ENCODE measurements around the gene ZNF235.
"Not testable (repeated sequence)": the region's sequence is repeated elsewhere in the genome, so short reads cannot be mapped to it uniquely, and the experiment has no call there.

ZNF235 gene

GRCh38 chr19:44304659-44305193 lies at the start of gene ZNF235:
TSS of gene ZNF235 (minus strand) at chr19:44305025. CDS start at chr19:44303404, 1,621 bp downstream.
- Histone ChIP-seq H3K9me3 (ENCODE audit: control insufficient read depth, low read length) (no peaks in the 10 kb centered on the region), H3K36me3 (ENCODE audit: control insufficient read depth, insufficient read depth, low read length) (no peaks in the 10 kb centered on the region), H3K9ac (ENCODE audit: low read length) (peak within 1 kb of the TSS; percentile 70), H3K4me1 (ENCODE audit: control insufficient read depth, insufficient read depth, low read length) (no peaks in the 10 kb centered on the region), H3K27me3 (ENCODE audit: control insufficient read depth, insufficient read depth, low read length) (no peaks in the 10 kb centered on the region), H3K4me3 (ENCODE audit: low read length) (peak within 1 kb of the TSS; percentile 91)

GRCh38 chr19:44346556-44346955 lies 41.7 kb upstream of the ZNF235 start:
- H3K4me3 ChIP-seq (ENCODE audit: low read length), result no peak overlapping the region
- no peaks in the 10 kb centered on the region for H3K27me3 ChIP-seq (ENCODE audit: control insufficient read depth, insufficient read depth, low read length)
- H3K9ac ChIP-seq (ENCODE audit: low read length), result no peak overlapping the region
- H3K36me3 ChIP-seq (ENCODE audit: control insufficient read depth, insufficient read depth, low read length), result no peaks in the 10 kb centered on the region
- H3K4me1 ChIP-seq (ENCODE audit: control insufficient read depth, insufficient read depth, low read length), result no peaks in the 10 kb centered on the region
- no peaks in the 10 kb centered on the region for H3K9me3 ChIP-seq (ENCODE audit: control insufficient read depth, low read length)

DNA sequence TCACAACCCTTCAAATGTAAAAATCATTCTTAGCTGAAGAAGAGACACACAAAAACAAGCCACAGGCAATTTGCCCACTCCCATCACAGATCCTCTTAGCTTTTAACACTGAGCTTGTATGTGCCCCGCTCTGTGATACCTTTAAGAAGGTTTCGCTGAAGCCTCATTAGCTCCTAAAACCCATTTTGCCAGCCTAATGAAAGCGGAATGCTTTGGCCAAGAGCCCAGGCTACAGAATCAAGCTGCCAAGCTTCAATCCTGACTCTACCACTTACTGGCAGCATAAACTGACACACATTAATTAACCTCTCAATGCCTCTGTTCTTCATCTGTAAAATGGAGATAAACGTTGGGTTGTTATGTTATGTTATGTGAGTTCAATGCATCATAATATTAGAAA lies 41.1 kb upstream of the ZNF235 start:
- Histone ChIP-seq H3K4me3 (ENCODE audit: low read length) (no peak overlapping the region), H3K9me3 (ENCODE audit: control insufficient read depth, low read length) (no peaks in the 10 kb centered on the region), H3K9ac (ENCODE audit: low read length) (no peak overlapping the region), H3K4me1 (ENCODE audit: control insufficient read depth, insufficient read depth, low read length) (no peaks in the 10 kb centered on the region), H3K36me3 (ENCODE audit: control insufficient read depth, insufficient read depth, low read length) (no peaks in the 10 kb centered on the region), H3K27me3 (ENCODE audit: control insufficient read depth, insufficient read depth, low read length) (no peaks in the 10 kb centered on the region)

- H3K4me3 ChIP-seq (ENCODE audit: low read length), result no peak overlapping the region
- H3K9me3 ChIP-seq (ENCODE audit: control insufficient read depth, low read length), result no peaks in the 10 kb centered on the region
- H3K4me1 ChIP-seq (ENCODE audit: control insufficient read depth, insufficient read depth, low read length), result no peaks in the 10 kb centered on the region
- H3K9ac ChIP-seq (ENCODE audit: low read length), result no peak overlapping the region
- no peaks in the 10 kb centered on the region for H3K36me3 ChIP-seq (ENCODE audit: control insufficient read depth, insufficient read depth, low read length)
- no peaks in the 10 kb centered on the region for H3K27me3 ChIP-seq (ENCODE audit: control insufficient read depth, insufficient read depth, low read length)
These were observed 39.4 kb upstream of the ZNF235 start for GRCh38 chr19:44344255-44344654.

DNA sequence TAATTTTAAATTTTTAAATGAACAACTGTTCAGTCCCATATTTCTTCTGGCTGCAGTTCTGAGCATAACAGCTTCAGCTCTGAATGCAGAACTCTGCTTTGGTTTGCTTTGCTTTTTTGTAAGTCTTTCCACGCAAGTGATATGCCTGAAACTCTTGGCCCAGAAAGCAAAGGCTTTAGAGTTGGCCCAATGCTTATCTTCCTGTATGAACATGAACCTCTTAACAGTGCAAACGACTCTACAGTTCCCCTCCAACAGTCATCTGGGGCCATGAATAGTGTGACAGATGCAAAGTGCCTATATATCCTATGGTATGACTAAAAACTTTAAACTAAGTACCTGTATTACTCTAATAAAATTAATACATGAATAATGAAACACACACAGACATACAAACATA lies 37.0 kb upstream of the ZNF235 start:
- Histone ChIP-seq H3K4me1 (ENCODE audit: control insufficient read depth, insufficient read depth, low read length) (no peaks in the 10 kb centered on the region), H3K27me3 (ENCODE audit: control insufficient read depth, insufficient read depth, low read length) (no peaks in the 10 kb centered on the region), H3K4me3 (ENCODE audit: low read length) (no peak overlapping the region), H3K9me3 (ENCODE audit: control insufficient read depth, low read length) (no peaks in the 10 kb centered on the region), H3K36me3 (ENCODE audit: control insufficient read depth, insufficient read depth, low read length) (no peaks in the 10 kb centered on the region), H3K9ac (ENCODE audit: low read length) (no peak overlapping the region)

- not testable (repeated sequence) for H3K27me3 ChIP-seq (ENCODE audit: control insufficient read depth, insufficient read depth, low read length); H3K4me1 ChIP-seq (ENCODE audit: control insufficient read depth, insufficient read depth, low read length); H3K36me3 ChIP-seq (ENCODE audit: control insufficient read depth, insufficient read depth, low read length); H3K9ac ChIP-seq (ENCODE audit: low read length); H3K4me3 ChIP-seq (ENCODE audit: low read length)
- peaks cover 14% of the 10 kb centered on the region for H3K9me3 ChIP-seq (ENCODE audit: control insufficient read depth, low read length)
These were observed 29.8 kb upstream of the ZNF235 start for GRCh38 chr19:44334639-44335038.

GRCh38 chr19:44332145-44332544 lies 27.3 kb upstream of the ZNF235 start:
- Histone ChIP-seq H3K36me3 (ENCODE audit: control insufficient read depth, insufficient read depth, low read length) (peaks cover 6% of the 10 kb centered on the region), H3K4me1 (ENCODE audit: control insufficient read depth, insufficient read depth, low read length) (no peaks in the 10 kb centered on the region), H3K9ac (ENCODE audit: low read length) (no peak overlapping the region), H3K4me3 (ENCODE audit: low read length) (no peak overlapping the region), H3K27me3 (ENCODE audit: control insufficient read depth, insufficient read depth, low read length) (no peaks in the 10 kb centered on the region), H3K9me3 (ENCODE audit: control insufficient read depth, low read length) (peaks cover 14% of the 10 kb centered on the region)

- Histone ChIP-seq H3K4me1 (ENCODE audit: control insufficient read depth, insufficient read depth, low read length) (no peaks in the 10 kb centered on the region), H3K36me3 (ENCODE audit: control insufficient read depth, insufficient read depth, low read length) (no peaks in the 10 kb centered on the region), H3K9ac (ENCODE audit: low read length) (no peak overlapping the region), H3K27me3 (ENCODE audit: control insufficient read depth, insufficient read depth, low read length) (no peaks in the 10 kb centered on the region), H3K4me3 (ENCODE audit: low read length) (no peak overlapping the region), H3K9me3 (ENCODE audit: control insufficient read depth, low read length) (no peaks in the 10 kb centered on the region)
These were observed 11.1 kb upstream of the ZNF235 start for GRCh38 chr19:44315883-44316282.

- H3K36me3 ChIP-seq (ENCODE audit: control insufficient read depth, insufficient read depth, low read length), result no peaks in the 10 kb centered on the region
- H3K27me3 ChIP-seq (ENCODE audit: control insufficient read depth, insufficient read depth, low read length), result no peaks in the 10 kb centered on the region
- H3K9me3 ChIP-seq (ENCODE audit: control insufficient read depth, low read length), result no peaks in the 10 kb centered on the region
- no peak overlapping the region for H3K4me3 ChIP-seq (ENCODE audit: low read length)
- no peaks in the 10 kb centered on the region for H3K4me1 ChIP-seq (ENCODE audit: control insufficient read depth, insufficient read depth, low read length)
- H3K9ac ChIP-seq (ENCODE audit: low read length), result no peak overlapping the region
These were observed 8.4 kb upstream of the ZNF235 start for GRCh38 chr19:44313231-44313630.

DNA sequence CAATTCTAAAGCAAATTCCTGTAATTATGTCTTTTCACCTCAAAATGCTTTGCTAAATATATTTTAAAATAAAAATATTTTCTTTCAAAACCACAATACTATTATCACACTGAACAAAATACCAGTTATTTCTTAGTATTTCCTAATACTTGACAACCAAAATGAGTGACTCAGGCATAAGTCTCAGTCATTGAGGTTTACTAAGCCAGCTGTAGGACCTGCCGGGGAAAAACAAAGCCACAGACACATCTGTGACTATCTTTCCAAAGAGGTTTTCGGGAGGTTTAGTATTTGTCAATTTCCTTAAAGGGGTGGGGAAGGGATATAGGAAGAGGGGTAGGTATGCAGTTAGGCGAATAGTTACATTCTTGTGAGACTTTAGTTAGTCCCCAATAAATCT lies 3.2 kb upstream of the ZNF235 start:
- Histone ChIP-seq H3K4me3 (ENCODE audit: low read length) (no peak overlapping the region), H3K4me1 (ENCODE audit: control insufficient read depth, insufficient read depth, low read length) (no peaks in the 10 kb centered on the region), H3K36me3 (ENCODE audit: control insufficient read depth, insufficient read depth, low read length) (no peaks in the 10 kb centered on the region), H3K27me3 (ENCODE audit: control insufficient read depth, insufficient read depth, low read length) (no peaks in the 10 kb centered on the region), H3K9me3 (ENCODE audit: control insufficient read depth, low read length) (no peaks in the 10 kb centered on the region), H3K9ac (ENCODE audit: low read length) (no peak overlapping the region)

DNA sequence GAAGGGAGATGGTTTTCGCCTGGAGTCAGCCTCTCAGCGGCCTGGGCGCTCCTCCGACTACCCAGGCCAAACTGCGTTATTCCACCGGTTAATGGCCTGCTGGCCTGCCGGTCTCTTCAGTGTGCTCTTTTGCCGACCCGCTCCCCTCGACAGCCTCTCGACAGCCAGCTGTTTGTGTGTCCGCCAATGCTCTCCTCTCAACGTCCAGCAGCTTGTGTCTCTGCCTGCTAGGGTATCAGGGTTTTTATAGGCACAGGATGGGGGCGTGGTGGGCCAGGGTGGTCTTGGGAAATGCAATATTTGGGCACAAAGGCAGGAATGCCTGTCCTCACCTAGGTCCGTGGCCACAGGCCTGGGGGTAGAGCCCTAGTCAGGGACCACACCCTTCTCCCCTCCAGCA lies 1.5 kb upstream of the ZNF235 start:
- no peaks in the 10 kb centered on the region for H3K27me3 ChIP-seq (ENCODE audit: control insufficient read depth, insufficient read depth, low read length)
- H3K4me1 ChIP-seq (ENCODE audit: control insufficient read depth, insufficient read depth, low read length), result no peaks in the 10 kb centered on the region
- no peaks in the 10 kb centered on the region for H3K36me3 ChIP-seq (ENCODE audit: control insufficient read depth, insufficient read depth, low read length)
- no peak overlapping the region for H3K4me3 ChIP-seq (ENCODE audit: low read length)
- H3K9me3 ChIP-seq (ENCODE audit: control insufficient read depth, low read length), result no peaks in the 10 kb centered on the region
- H3K9ac ChIP-seq (ENCODE audit: low read length), result no peak overlapping the region

- Histone ChIP-seq H3K4me3 (ENCODE audit: low read length) (no peak overlapping the region), H3K4me1 (ENCODE audit: control insufficient read depth, insufficient read depth, low read length) (no peaks in the 10 kb centered on the region), H3K9me3 (ENCODE audit: control insufficient read depth, low read length) (no peaks in the 10 kb centered on the region), H3K36me3 (ENCODE audit: control insufficient read depth, insufficient read depth, low read length) (no peaks in the 10 kb centered on the region), H3K9ac (ENCODE audit: low read length) (no peak overlapping the region), H3K27me3 (ENCODE audit: control insufficient read depth, insufficient read depth, low read length) (no peaks in the 10 kb centered on the region)
These were observed 632 bp upstream of the ZNF235 start for GRCh38 chr19:44305457-44305856.

DNA sequence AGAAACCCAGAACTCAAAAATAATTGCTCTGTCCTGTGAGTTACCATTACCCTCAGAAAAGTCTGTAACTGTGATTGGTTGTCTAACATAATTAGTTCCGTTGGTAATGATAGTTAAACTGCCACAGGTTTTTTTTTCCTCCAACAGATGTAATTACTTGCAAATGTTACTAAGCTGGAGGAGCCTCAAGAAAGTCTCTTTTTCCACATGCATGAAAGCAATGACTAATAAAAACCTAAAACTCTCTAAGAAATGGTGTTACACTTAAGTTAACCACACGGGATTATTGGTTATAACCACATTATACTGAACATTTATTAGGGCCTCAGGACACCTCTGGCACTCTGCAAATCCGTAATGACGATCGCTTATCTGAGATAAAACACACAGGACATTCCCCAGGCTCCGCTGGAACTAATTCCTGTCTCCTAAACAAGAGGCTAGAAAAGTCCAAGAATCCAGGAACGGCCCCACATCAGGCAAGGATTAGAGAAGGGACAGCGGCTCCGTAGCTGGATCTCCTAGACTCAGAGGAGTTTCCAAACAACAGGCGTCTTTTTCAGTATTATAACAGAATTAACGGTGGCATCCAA lies 753 bp downstream of the ZNF235 start:
- peak overlapping the region; percentile 70 for H3K9ac ChIP-seq (ENCODE audit: low read length)
- H3K9me3 ChIP-seq (ENCODE audit: control insufficient read depth, low read length), result no peaks in the 10 kb centered on the region
- H3K4me1 ChIP-seq (ENCODE audit: control insufficient read depth, insufficient read depth, low read length), result no peaks in the 10 kb centered on the region
- peak overlapping the region; percentile 91 for H3K4me3 ChIP-seq (ENCODE audit: low read length)
- H3K27me3 ChIP-seq (ENCODE audit: control insufficient read depth, insufficient read depth, low read length), result no peaks in the 10 kb centered on the region
- H3K36me3 ChIP-seq (ENCODE audit: control insufficient read depth, insufficient read depth, low read length), result no peaks in the 10 kb centered on the region
